Measurements from ENCODE around the gene ROS1.

Gene ROS1

GRCh38 chr6:117401799-117402198, 23.9 kb downstream of the ROS1 start:
- TF ChIP-seq GATA3 (IDR thresholded peaks at IDR 0.05; ENCODE audit: low read depth, low read length): no peak
- no peak for TF ChIP-seq GATA2 (IDR thresholded peaks at IDR 0.05; ENCODE audit: low read depth, low read length)

GRCh38 chr6:117399924-117400323, 25.8 kb downstream of the ROS1 start:
- TF ChIP-seq GATA3 (IDR thresholded peaks at IDR 0.05; ENCODE audit: low read depth, low read length): no peak
- no peak for TF ChIP-seq GATA2 (IDR thresholded peaks at IDR 0.05; ENCODE audit: low read depth, low read length)

DNA sequence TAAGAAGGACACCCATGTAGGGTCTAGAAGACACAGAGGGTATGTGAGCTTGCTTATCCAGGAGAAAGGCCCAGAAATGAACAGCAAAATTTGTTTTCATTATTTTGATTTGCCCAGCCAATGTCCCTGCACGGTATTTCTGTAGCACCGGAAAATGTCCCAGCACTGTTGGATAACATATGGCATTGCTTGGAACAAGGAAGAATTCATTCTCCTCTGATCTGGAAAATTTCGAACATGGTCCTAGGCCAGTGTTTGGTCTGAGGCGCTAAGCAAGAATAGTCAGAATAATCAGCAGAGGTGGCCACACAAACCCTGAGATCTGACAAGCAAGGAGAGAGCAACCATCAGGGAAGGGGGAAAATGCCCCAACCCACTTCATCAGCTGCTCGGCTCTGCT, 26.6 kb downstream of the ROS1 start:
- TF ChIP-seq GATA2 (IDR thresholded peaks at IDR 0.05; ENCODE audit: low read depth, low read length): no peak
- TF ChIP-seq GATA3 (IDR thresholded peaks at IDR 0.05; ENCODE audit: low read depth, low read length): no peak

DNA sequence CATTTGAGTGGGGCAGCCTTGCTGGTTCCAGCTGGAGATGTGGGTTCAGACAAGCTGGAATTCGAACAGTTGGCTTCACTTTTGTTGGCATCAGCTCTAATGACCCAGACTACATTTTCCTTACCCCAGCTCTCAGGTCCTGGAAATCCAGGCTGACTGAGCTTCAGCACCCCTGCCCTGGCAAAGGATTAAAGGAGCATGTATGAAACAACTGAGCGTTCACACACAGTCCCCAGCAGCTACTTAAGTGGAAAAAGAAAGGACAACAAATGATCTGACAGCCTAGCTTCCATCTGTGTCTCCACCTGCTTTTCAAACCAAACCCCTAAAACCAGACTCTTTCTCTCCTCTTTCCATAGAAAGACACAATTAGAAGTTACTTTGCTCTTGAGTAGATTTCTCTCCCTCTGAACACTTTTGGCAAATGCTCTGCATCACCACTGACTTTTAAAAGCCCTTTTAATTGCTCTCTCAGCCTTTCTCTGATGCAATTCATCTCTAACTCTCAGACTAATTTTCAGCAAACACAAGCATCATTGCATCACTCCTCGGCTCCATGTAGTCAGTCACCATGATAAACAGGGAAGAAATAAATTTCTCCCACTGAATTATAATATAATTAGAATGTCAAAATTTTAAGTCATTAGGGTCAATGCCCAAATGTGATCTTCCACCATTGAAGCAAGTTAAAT, 28.1 kb downstream of the ROS1 start:
- TF ChIP-seq GATA3 (IDR thresholded peaks at IDR 0.05; ENCODE audit: low read depth, low read length) (no peak), GATA2 (IDR thresholded peaks at IDR 0.05; ENCODE audit: low read depth, low read length) (no peak)

DNA sequence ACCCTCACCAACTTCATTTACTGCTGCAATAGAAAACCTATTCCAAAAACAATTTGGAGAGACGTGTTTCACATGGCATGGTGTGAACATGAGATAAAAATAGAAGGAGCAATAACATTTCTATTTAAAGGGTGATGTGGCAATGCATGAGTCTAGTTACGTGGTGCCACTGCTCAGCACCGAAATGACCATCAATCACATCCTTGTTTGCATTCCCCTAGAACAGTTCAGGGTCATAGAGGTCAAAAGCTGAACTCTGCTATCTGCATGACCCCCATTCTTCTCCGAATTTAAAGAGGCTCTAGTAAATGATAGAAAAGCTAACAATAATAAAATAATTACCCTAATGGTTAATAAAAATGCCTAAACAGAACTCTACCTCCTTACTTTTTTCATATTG, 29.5 kb downstream of the ROS1 start:
- TF ChIP-seq GATA2 (IDR thresholded peaks at IDR 0.05; ENCODE audit: low read depth, low read length): no peak
- TF ChIP-seq GATA3 (IDR thresholded peaks at IDR 0.05; ENCODE audit: low read depth, low read length): no peak

- TF ChIP-seq GATA2 (IDR thresholded peaks at IDR 0.05; ENCODE audit: low read depth, low read length) (no peak), GATA3 (IDR thresholded peaks at IDR 0.05; ENCODE audit: low read depth, low read length) (no peak)
Measured at GRCh38 chr6:117395164-117395563, 30.6 kb downstream of the ROS1 start.

DNA sequence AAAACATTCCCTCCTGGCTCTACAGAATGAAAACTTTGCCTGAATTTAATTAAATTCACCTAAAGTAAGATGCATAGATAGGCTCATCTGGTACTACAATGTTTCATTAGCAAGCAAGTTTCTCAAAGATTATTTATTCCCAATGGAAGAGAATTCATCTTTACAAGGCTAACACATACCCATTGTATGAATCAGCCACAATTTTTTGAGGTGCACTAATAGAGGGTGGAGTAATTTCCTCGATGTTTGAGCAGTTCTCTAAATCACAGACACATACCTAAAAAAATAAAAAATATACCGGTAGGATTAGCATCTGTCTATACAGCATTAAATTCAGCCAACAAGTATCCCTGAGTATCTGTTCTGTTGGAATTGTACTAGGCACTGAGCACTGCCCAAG, 32.7 kb downstream of the ROS1 start:
- no peak for TF ChIP-seq GATA2 (IDR thresholded peaks at IDR 0.05; ENCODE audit: low read depth, low read length)

DNA sequence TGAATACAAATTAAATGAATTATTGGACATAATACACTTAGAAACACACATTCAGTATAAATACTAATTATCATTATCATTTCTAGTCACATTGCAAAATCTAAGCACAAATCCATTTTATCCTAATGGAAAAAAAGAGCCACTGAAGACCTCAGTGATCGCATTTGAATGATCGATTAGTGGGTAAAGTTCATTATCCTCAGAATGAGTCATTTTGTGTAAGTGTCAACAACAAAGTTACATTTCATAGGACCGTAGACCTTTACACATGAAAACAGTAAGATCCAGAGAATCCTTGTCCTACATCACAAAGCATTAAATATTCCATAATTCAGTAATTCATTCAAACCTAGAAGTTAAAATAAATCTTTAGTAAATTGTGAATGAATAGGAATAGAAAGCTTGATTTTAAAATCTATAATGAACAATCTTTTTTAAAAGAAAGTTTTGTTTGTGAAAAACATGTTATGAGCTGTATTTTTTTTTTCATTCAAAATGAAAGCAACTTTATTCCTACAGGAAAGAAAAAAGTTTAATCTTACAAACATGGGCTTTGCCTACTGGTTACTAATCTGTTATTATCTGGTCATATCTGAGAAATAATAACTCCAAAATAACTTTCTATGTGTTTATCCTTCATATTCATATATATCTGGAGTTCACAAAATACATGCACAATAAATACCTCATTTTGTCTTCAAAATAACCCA, 33.7 kb downstream of the ROS1 start:
- TF ChIP-seq GATA3 (IDR thresholded peaks at IDR 0.05; ENCODE audit: low read depth, low read length): no peak

DNA sequence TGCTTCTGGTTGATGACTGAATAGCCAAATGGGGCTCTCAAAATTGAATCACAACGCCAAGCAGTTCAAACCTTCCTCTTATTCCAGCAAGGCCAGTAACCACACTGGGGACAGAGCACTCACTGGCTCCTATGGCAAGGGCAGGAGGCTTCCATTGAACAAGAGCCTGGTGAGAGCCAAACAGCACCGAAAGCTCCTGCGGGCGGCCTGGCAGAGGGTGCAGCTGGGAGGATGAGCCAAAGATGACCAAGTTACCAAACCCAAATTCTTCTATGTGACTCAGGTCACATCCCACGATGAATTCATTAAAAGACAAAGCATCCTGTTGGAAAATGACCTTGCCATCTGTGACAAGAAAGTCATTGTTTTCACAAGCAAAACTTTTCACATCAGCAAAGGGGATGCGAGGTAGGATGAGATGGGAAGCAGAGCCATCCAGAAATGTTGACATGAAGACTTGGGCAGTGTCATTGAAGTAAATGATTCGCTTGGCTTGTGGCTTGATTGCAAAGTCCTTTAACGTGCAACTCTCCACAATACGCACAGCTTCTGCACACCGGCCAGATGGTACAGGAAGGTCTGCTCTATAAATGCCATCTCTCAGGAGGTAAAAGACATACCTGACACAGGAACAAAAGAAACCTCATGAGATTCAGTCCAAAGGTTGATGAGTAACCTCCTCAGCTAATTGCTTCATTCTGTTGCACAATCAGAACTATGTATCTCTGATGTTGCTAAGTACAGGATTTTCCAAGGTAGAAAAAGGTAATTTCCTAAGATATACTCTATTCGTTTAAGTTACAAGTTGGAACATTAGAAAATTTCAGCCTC, 36.3 kb downstream of the ROS1 start:
- no peak for TF ChIP-seq GATA3 (IDR thresholded peaks at IDR 0.05; ENCODE audit: low read depth, low read length)

DNA sequence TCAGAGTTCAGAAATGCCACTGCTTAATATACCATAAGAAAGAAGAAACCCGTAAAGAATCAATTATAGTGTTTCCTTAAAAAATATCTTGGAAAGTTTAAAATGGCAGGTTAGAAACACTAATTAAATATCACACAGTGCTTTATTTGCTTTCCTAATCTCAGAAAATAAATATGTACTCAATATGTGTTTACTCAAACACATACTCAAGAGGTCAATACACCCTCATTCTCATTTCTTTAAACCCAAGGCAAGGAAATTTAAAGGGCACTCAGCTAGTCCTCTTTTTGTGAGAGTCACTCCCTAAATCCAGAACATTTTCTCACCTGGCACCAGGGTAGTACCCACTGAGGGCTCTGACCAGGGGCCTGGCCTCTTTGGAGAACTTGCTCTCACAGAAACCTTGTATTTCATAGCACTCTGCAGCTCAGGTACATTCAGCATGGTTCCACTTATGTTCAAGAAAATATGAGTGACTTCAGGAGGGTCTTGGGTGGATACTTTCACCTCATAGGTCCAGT, 38.2 kb downstream of the ROS1 start:
- no peak for TF ChIP-seq GATA3 (IDR thresholded peaks at IDR 0.05; ENCODE audit: low read depth, low read length)
- no peak for TF ChIP-seq GATA2 (IDR thresholded peaks at IDR 0.05; ENCODE audit: low read depth, low read length)

GRCh38 chr6:117384659-117385058, 41.1 kb downstream of the ROS1 start:
- TF ChIP-seq GATA3 (IDR thresholded peaks at IDR 0.05; ENCODE audit: low read depth, low read length): no peak
- TF ChIP-seq GATA2 (IDR thresholded peaks at IDR 0.05; ENCODE audit: low read depth, low read length): no peak

GRCh38 chr6:117381749-117382148, 44.0 kb downstream of the ROS1 start:
- TF ChIP-seq GATA3 (IDR thresholded peaks at IDR 0.05; ENCODE audit: low read depth, low read length): no peak
- no peak for TF ChIP-seq GATA2 (IDR thresholded peaks at IDR 0.05; ENCODE audit: low read depth, low read length)

DNA sequence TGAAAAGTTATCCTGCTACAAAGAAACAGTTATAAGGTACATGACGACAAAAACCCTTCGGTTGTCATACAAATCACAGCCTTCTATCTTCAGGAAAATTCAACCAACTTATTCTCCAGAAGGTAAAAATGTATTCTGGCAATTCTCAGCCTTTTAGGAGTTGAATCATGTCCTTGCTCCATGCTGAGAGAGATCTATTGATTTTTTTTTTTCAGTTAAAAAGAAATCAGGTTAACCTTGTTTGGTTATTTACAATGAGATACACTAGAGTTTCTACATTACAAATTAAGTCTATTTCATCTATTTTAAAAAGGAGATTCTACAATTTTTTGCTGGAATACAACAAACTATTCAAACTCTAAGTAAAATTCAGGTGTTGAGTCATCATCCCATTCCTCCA, 45.4 kb downstream of the ROS1 start:
- TF ChIP-seq GATA2 (IDR thresholded peaks at IDR 0.05; ENCODE audit: low read depth, low read length) (no peak), GATA3 (IDR thresholded peaks at IDR 0.05; ENCODE audit: low read depth, low read length) (no peak)

DNA sequence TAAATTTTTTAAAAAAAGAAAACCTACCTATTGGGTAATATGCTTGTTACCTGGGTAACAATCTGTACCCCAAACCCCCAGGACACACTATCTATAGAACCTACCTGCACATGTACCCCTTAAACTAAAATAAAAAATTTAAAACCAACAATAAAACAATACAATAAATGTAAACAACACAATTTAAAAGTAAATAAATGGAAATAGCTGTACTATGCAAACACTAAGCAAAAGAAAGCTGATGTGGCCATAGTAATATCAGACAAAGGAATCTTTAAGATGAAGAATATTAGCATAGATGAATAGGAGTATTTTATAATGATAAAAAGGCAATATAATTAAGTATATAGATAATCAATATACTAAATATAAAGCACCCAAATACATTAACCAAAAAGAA, 50.3 kb downstream of the ROS1 start:
- TF ChIP-seq GATA2 (IDR thresholded peaks at IDR 0.05; ENCODE audit: low read depth, low read length) (no peak), GATA3 (IDR thresholded peaks at IDR 0.05; ENCODE audit: low read depth, low read length) (no peak)

Data from SH-SY5Y (cell line).